ENCODE results near the gene TSPAN9.

Gene TSPAN9

DNA sequence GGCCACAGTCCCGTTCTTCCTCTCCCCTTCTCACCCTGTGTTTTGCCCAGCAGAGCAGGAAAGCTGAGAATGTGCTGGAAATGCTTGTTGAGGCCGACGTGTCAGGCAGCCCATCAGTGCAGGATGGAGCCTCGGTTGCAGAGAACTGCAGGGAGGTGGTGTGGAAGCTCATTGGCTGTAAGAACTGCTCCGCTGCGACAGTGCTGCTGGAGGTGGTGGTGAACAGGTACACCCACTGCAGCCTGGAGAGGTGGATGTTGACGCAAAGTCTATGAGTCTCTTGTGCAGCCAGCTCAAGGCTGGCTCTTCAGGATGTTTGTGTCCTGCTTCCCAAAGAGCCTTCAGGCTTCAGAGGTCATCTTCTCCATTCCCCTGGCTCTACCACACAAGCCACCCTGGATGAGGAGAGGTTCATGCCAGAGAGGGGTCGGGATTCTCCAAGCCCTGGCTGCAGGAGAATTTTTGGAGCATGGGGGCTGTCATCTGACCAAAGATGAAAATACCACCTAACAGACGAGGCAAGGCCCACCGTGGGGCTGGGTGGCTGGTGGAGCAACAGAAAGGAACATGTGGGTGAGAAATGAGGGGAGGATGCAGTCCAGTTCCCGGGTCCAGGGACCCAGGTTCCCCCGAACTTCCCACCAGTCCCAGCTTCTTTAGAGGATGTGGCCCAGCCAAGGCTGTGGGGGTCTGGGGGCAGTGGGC lies 239.7 kb downstream of the TSPAN9 start:
- no peaks in the 10 kb centered on the region for H3K4me1 ChIP-seq (ENCODE audit: control insufficient read depth, insufficient read depth, low read length)
- H3K9me3 ChIP-seq (ENCODE audit: control insufficient read depth, insufficient read depth, low read length), result no peaks in the 10 kb centered on the region
- no peaks in the 10 kb centered on the region for H3K27me3 ChIP-seq (ENCODE audit: control insufficient read depth, insufficient read depth, low read length)
- H3K9ac ChIP-seq (ENCODE audit: low read depth, low read length), result no peak overlapping the region
- no peak overlapping the region for H3K4me3 ChIP-seq (ENCODE audit: low read depth, low read length)
- H3K36me3 ChIP-seq (ENCODE audit: control insufficient read depth, insufficient read depth, low read length), result no peaks in the 10 kb centered on the region

DNA sequence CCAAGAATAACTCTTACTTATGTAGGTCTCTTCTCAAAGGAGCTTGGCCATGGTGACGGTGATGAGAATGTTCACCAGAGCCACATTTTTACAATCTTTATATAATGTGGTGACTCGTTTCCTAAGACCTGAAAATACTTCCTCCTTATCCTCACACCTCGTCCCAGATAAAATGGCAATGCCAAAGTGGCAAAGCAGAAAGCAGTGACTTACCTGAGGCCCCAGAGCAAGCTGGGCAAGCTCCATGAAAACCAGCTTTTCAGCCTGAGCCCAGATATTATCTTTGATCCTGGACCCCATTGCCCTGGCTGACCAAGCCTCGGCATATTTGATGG lies 240.3 kb downstream of the TSPAN9 start:
- H3K27me3 ChIP-seq (ENCODE audit: control insufficient read depth, insufficient read depth, low read length), result no peaks in the 10 kb centered on the region

DNA sequence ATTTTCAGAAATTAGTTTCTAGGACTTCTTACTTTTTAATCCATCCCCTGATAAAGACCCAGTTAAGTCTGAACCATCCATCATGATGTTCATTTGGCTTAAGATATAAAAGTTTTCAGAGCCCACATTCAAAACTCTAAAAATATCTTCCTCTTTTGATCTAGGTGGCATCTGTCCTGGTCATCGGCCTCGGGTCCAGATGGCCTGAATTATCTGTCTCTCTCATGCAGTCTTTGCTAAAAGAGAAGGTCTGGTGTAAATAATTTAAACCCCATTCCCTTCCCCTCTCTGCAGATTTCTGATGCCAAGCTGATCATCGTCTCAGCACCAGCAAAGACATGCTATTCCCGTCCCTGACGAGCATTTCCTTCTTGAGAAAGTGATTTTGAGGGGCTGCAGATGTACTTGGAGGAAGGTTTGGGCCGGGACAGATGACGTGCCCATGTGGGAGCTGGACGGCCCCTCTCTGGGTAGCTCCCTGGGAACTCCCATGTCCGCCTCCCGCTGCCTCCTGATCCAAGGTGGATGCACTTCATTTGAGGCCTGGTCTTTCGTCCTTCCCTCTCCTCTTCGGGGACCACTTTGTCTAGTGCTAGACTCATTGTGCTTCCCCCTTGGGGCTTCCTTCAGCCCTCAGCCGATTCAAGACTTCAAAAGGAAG lies 240.8 kb downstream of the TSPAN9 start:
- no peak overlapping the region for H3K9ac ChIP-seq (ENCODE audit: low read depth, low read length)
- H3K9me3 ChIP-seq (ENCODE audit: control insufficient read depth, insufficient read depth, low read length), result no peaks in the 10 kb centered on the region
- H3K36me3 ChIP-seq (ENCODE audit: control insufficient read depth, insufficient read depth, low read length), result no peaks in the 10 kb centered on the region
- H3K4me3 ChIP-seq (ENCODE audit: low read depth, low read length), result no peak overlapping the region
- H3K27me3 ChIP-seq (ENCODE audit: control insufficient read depth, insufficient read depth, low read length), result no peaks in the 10 kb centered on the region
- no peaks in the 10 kb centered on the region for H3K4me1 ChIP-seq (ENCODE audit: control insufficient read depth, insufficient read depth, low read length)

More for the DNA sequence above, 240.3 kb downstream of the TSPAN9 start:
- H3K9ac ChIP-seq (ENCODE audit: low read depth, low read length), result no peak overlapping the region
- H3K36me3 ChIP-seq (ENCODE audit: control insufficient read depth, insufficient read depth, low read length), result no peaks in the 10 kb centered on the region
- H3K4me3 ChIP-seq (ENCODE audit: low read depth, low read length), result no peak overlapping the region
- H3K4me1 ChIP-seq (ENCODE audit: control insufficient read depth, insufficient read depth, low read length), result no peaks in the 10 kb centered on the region
- no peaks in the 10 kb centered on the region for H3K9me3 ChIP-seq (ENCODE audit: control insufficient read depth, insufficient read depth, low read length)

- H3K9ac ChIP-seq (ENCODE audit: low read depth, low read length), result no peak overlapping the region
- H3K4me1 ChIP-seq (ENCODE audit: control insufficient read depth, insufficient read depth, low read length), result no peaks in the 10 kb centered on the region
- no peaks in the 10 kb centered on the region for H3K27me3 ChIP-seq (ENCODE audit: control insufficient read depth, insufficient read depth, low read length)
- H3K4me3 ChIP-seq (ENCODE audit: low read depth, low read length), result no peak overlapping the region
- no peaks in the 10 kb centered on the region for H3K36me3 ChIP-seq (ENCODE audit: control insufficient read depth, insufficient read depth, low read length)
- H3K9me3 ChIP-seq (ENCODE audit: control insufficient read depth, insufficient read depth, low read length), result no peaks in the 10 kb centered on the region
Observed at GRCh38 chr12:3319723-3320492, 242.7 kb downstream of the TSPAN9 start.

DNA sequence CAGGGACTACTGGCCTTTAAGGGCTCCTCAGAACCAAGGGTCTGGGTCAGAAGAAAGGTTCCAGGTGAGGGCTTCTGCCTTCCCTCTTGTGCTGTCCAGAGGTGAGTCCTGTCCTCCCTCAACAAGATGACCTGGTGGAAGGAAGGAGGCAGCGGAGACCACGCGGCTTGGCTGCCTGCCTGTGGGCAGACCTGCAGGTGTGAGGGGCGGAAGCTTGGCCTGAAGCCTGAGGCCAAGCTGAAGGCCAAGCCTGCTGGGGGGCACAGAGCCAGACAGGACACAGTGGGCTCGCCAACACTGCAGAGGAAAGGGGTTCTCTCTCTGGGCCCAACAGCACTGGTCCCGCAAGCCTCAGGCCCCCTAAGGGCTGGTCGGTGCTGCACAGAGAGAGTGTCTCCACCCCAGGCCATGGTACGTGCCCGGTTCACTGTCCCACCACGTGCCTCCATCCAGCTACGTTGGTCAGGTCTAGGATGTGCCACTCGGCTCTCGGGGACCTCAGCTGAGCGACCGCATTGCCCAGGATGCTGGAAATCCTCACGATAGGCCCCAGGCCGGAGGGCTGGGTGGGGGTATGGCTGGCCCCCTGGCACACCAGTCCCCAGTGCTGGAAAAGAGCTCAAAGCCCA lies 243.8 kb downstream of the TSPAN9 start:
- H3K27me3 ChIP-seq (ENCODE audit: control insufficient read depth, insufficient read depth, low read length), result no peaks in the 10 kb centered on the region
- H3K4me1 ChIP-seq (ENCODE audit: control insufficient read depth, insufficient read depth, low read length), result no peaks in the 10 kb centered on the region
- H3K36me3 ChIP-seq (ENCODE audit: control insufficient read depth, insufficient read depth, low read length), result no peaks in the 10 kb centered on the region
- H3K9ac ChIP-seq (ENCODE audit: low read depth, low read length), result no peak overlapping the region
- H3K9me3 ChIP-seq (ENCODE audit: control insufficient read depth, insufficient read depth, low read length), result no peaks in the 10 kb centered on the region
- H3K4me3 ChIP-seq (ENCODE audit: low read depth, low read length), result no peak overlapping the region

GRCh38 chr12:3321881-3322280 lies 244.7 kb downstream of the TSPAN9 start:
- Histone ChIP-seq H3K9ac (ENCODE audit: low read depth, low read length) (no peak overlapping the region), H3K36me3 (ENCODE audit: control insufficient read depth, insufficient read depth, low read length) (no peaks in the 10 kb centered on the region), H3K4me3 (ENCODE audit: low read depth, low read length) (no peak overlapping the region), H3K27me3 (ENCODE audit: control insufficient read depth, insufficient read depth, low read length) (no peaks in the 10 kb centered on the region), H3K9me3 (ENCODE audit: control insufficient read depth, insufficient read depth, low read length) (no peaks in the 10 kb centered on the region), H3K4me1 (ENCODE audit: control insufficient read depth, insufficient read depth, low read length) (no peaks in the 10 kb centered on the region)

DNA sequence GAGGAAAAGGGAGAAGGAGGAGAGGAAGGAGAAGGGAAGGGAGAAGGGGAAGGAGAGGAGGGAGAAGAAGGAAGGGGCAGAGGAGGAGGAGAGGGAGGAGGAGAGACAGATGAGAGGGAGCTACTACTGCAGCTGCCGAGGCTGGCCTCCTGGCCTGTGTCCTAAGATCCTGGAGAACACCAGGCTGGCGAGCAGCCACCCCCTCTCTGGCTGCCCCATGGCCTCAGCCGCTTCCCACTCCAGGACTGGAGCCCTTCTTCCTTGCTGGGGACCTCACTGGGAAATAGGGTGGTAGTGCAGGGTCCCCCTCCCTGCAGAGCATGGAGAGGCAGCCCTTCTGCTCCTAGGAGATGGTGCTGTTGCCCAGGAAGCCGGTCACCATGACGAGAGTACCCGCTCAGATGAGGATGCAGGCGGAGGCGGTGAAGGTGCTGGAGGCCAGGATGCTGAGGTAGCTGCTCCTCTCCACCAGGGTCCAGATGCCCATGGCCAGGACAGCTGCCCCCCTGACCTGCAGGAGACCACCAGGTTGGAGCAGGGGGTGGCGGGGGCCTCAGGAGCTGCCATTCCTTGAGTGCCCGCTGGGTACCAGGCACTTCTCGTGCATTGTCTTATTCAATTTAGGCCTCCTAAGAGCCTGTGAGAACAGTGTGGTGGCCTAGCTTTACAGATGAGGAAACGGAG lies 246.0 kb downstream of the TSPAN9 start:
- no peaks in the 10 kb centered on the region for H3K9me3 ChIP-seq (ENCODE audit: control insufficient read depth, insufficient read depth, low read length)
- no peaks in the 10 kb centered on the region for H3K27me3 ChIP-seq (ENCODE audit: control insufficient read depth, insufficient read depth, low read length)
- H3K4me1 ChIP-seq (ENCODE audit: control insufficient read depth, insufficient read depth, low read length), result no peaks in the 10 kb centered on the region
- H3K4me3 ChIP-seq (ENCODE audit: low read depth, low read length), result no peak overlapping the region
- no peaks in the 10 kb centered on the region for H3K36me3 ChIP-seq (ENCODE audit: control insufficient read depth, insufficient read depth, low read length)
- H3K9ac ChIP-seq (ENCODE audit: low read depth, low read length), result no peak overlapping the region

- Histone ChIP-seq H3K9ac (ENCODE audit: low read depth, low read length) (no peak overlapping the region), H3K27me3 (ENCODE audit: control insufficient read depth, insufficient read depth, low read length) (no peaks in the 10 kb centered on the region), H3K4me3 (ENCODE audit: low read depth, low read length) (no peak overlapping the region), H3K4me1 (ENCODE audit: control insufficient read depth, insufficient read depth, low read length) (peaks cover 2% of the 10 kb centered on the region), H3K36me3 (ENCODE audit: control insufficient read depth, insufficient read depth, low read length) (no peaks in the 10 kb centered on the region), H3K9me3 (ENCODE audit: control insufficient read depth, insufficient read depth, low read length) (no peaks in the 10 kb centered on the region)
Observed at GRCh38 chr12:3325736-3326135, 248.6 kb downstream of the TSPAN9 start.

- H3K4me1 ChIP-seq (ENCODE audit: control insufficient read depth, insufficient read depth, low read length), result peaks cover 2% of the 10 kb centered on the region
- no peaks in the 10 kb centered on the region for H3K36me3 ChIP-seq (ENCODE audit: control insufficient read depth, insufficient read depth, low read length)
- H3K27me3 ChIP-seq (ENCODE audit: control insufficient read depth, insufficient read depth, low read length), result no peaks in the 10 kb centered on the region
- no peaks in the 10 kb centered on the region for H3K9me3 ChIP-seq (ENCODE audit: control insufficient read depth, insufficient read depth, low read length)
- no peak overlapping the region for H3K4me3 ChIP-seq (ENCODE audit: low read depth, low read length)
- H3K9ac ChIP-seq (ENCODE audit: low read depth, low read length), result no peak overlapping the region
Observed at GRCh38 chr12:3326156-3326849, 249.1 kb downstream of the TSPAN9 start.

GRCh38 chr12:3326850-3327780 lies 249.9 kb downstream of the TSPAN9 start:
- Histone ChIP-seq H3K4me1 (ENCODE audit: control insufficient read depth, insufficient read depth, low read length) (peaks cover 2% of the 10 kb centered on the region), H3K36me3 (ENCODE audit: control insufficient read depth, insufficient read depth, low read length) (no peaks in the 10 kb centered on the region), H3K9me3 (ENCODE audit: control insufficient read depth, insufficient read depth, low read length) (no peaks in the 10 kb centered on the region), H3K9ac (ENCODE audit: low read depth, low read length) (no peak overlapping the region), H3K4me3 (ENCODE audit: low read depth, low read length) (no peak overlapping the region), H3K27me3 (ENCODE audit: control insufficient read depth, insufficient read depth, low read length) (no peaks in the 10 kb centered on the region)

Data from iPS-15b (cell line).